ENCODE data around the gene OR10C1.

GRCh38 chr6:29489286-29489685 lies 50.2 kb downstream of the OR10C1 start:
- TF ChIP-seq POLR2A (IDR thresholded peaks at IDR 0.05; ENCODE audit: low read depth, low read length) (no peak), SPI1 (IDR thresholded peaks at IDR 0.05; ENCODE audit: low read depth, low read length) (no peak), POLR2AphosphoS5 (IDR thresholded peaks at IDR 0.05; ENCODE audit: low read depth, low read length) (no peak), TAF1 (IDR thresholded peaks at IDR 0.05; ENCODE audit: low read depth, low read length) (no peak)

Data from GM12891 (cell line).